ENCODE data around the gene ARFIP1.
A peak's percentile ranks its signal among the peaks of the same experiment; 100 is the strongest.

Gene ARFIP1

DNA sequence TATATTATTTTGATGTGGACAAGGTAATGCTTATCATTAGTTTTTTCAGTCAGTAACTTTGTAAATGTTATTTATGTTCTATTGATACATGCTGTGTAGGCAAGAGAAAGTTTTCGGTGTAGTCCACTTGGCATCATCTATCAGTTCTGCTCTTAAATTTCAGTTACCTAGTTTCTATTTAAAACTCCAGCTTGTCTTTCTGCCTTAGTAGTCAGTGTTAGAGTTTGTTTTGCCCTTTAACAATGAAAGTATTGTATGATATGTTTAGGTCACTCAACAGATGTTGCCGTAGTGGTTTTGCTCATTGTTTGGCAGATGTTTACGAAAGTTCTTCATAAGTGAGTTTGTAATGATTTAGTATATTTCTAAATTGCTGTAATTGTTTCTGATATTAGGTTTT is 121.5 kb downstream of the ARFIP1 start:
- DNase-seq: no peak

DNA sequence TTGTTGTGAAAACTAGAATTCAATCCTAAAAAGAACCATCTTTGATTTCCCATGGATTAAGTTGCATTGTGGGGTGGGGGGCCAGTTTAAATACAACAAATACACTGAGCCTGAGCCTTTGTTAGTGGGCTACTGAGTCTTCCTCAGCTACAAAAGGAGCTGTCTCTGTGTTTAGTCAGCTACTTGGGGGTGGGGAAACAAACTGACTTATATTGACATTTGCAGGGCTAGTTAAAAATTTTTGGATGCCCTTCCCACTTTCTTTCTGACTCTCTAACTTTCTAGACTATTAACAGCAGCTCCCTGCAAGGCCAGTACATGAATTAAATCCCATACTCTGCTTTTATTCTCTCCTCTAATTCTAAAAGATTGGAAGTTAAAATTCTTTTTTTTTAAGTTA is 123.9 kb downstream of the ARFIP1 start:
- no peak for DNase-seq

DNA sequence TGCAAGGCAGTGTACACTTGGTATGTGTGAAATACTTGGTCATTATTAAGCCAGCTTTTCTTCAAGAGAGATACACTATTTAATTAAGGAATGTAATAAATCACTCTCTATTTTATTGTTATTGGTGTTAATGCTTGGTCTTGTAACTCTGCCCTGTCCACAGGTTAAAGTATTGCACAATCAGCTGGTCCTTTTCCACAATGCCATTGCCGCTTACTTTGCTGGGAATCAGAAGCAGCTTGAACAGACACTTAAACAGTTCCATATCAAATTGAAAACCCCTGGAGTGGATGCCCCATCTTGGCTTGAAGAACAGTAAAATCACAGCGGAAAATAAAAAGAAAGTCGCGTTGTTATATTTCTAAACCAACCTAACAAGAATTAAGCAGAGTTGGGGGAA is 130.1 kb downstream of the ARFIP1 start:
- no peak for DNase-seq

DNA sequence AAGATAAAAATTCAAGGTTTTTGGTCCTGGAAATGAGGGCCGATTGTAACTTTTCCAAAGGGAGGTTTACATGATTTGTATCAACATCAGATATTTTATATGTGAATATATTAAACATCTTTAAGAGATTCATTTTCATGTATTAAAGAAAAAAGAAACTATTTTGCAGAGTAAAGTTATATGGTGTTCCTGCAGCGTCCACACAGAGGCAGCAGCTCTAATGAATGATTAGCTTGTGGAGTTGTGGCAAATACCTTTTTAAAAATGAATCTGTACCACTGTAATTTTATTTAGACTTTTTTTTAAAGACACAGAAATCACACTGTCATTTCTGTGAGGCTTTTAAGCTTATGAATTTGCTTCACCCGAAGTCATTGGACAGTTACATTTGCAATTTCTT is 130.8 kb downstream of the ARFIP1 start:
- DNase-seq: no peak

DNA sequence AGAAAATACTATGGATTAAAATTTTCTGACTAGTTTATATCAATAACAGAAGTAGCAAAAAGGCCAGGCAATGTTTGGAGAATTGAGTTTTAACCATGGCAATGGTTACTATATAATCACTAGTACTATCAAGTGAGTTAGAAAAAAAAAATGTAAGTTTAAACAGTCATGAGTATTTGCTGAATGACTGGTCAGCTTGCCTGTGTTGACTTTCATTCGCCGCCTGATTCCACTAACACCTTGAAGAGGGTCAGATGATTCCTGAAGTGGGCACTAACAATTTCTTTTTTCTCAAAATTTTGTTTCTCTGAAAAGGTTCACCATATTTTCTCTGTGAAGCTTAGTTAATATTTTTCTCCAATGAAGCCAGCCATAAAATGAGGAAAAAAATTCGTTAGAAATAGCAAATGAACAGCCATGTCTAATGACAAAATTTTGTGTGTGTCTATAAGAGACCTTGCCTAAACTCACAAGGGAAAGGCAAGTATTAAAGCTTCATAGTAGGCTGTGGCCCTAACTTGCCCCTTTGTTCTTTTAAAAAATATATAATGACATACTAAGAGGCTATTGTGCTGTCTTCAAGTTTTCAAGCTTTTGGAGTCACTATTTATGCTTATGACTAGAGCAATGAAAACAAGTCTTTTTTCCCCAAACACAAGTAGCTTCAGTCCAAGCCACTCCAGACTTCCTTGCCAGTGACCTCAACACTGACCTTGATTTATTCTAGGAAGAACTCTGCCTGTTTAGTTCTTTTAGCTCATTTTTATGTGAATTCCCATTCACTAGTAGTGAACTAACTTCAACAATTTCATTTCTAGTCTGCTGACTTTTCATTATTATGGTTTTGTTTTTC is 138.0 kb downstream of the ARFIP1 start:
- no peak for DNase-seq

DNA sequence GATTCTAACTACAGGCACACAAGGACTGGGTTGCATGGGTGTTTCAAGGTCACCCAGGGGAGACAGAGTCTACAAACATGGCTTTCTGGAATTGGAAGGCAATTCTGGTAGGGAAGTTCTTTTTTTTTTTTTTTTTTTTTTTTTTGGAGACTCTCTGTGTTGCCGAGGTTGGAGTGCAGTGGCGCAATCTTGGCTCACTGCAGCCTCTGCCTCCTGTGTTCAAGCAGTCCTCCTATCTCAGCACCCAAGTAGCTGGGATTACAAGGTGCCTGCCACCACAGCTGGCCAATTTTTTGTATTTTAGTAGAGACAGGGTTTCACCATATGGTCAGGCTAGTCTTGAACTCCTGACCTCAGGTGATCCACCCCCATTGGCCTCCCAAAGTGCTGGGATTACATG is 140.1 kb downstream of the ARFIP1 start:
- DNase-seq: no peak

DNA sequence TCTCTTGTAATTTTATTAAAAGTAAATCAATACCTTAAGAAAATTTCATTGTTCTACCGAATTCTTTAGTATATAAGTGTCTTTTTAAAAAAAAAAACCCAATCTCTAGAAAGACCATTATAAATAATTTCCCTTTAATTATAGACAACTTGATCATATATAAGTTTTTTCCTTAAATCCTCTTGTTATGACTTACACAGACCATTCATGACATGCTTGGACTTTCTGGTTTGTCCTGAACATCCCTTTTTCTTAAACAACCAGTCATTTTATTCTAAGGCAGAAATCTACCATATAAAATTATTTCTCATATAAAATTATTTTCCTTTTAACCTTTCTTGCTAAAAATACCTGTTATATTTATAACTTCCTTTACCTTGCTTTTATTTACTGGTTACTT is 141.0 kb downstream of the ARFIP1 start:
- DNase-seq: no peak

DNA sequence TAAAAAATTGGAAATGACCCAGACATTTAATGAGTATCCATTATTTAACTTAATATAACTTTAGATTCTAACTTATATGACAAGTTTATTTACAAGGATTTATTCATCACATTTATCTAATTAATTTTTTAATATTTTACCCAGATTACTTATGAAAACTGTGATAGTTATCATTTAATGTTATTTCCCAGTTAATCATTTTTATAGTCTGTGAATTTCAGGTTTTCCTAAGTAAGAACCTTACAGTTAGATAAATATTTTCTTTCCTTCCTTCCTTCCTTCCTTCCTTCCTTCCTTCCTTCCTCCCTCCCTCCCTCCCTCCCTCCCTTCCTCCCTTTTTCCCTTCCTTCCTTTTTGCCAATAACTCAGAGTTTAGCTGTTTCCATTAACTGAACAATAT is 141.5 kb downstream of the ARFIP1 start:
- DNase-seq: no peak

DNA sequence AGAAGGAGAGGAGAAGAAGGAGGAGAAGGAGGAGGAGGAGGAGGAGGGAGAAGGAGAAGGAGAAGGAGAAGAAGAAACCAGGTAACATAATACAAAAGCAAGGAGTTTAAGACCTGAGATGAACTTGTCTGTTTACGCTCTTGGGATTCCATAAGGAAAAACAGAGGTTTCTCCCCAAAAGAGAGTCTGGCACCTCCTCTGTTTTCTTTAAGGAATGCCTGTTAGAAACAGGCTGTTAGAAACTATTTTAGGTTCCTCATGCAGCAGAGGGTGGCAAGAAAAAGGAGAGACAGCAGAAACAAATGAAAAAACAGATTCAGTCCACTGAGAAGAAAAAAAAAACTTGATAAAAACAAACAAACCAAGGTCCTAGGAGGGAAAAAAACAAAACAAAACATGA is 146.1 kb downstream of the ARFIP1 start:
- DNase-seq: no peak

DNA sequence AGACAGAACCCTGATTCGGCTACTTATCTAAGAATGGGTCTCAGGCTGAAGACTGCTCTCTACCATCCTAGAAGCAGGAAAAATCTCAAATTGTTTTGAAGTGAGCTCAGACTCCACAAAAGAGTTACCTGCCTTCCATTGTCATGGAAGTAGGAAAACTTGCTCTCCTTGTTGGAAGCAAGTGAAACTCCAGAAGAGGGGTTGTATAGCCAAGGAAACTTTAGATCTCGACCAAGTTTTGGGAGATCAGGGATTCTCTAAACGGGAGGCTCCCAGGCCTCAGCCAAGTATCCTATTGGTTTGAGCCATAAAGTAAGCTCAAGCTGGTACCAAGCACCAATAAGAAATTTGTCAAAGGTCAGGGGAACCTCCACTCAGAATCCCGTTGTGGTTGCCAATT is 147.2 kb downstream of the ARFIP1 start:
- DNase-seq: no peak

DNA sequence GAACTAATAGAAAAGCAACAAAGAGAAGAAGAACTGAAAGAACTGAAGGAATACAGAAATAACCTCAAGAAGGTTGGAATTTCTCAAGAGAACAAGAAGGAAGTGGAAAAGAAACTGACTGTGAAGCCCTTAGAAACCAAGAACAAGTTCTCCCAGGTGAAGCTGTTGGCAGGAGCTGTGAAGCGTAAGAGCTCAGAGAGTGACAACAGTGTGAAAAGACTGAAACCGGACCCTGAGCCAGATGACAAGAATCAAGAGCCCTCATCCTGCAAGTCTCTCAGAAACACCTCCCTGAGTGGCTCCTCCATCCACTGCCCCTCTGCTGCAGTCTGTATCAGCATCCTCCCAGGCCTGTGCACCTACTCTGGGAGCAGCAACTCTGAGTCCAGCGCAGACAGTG is 148.0 kb downstream of the ARFIP1 start:
- DNase-seq: peak; percentile 14

DNA sequence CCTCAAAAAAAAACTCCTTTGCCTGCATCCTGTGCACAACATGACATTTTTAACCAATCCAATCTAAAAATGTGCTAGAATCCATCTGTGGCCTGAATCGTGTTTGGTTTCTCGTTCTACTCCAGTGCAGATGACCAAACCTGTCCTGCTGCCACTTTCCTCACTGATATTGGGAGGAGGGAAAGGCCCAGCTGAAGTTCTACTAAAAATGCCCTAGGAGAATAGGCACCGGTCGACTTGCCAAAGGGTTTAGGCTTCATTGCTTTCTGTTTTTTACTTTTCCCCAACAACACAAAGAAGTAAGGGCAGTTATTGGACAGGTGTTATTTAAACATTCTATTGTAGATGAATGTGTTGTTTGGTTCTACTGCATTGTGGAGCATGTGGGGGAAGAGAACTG is 148.5 kb downstream of the ARFIP1 start:
- no peak for DNase-seq

DNA sequence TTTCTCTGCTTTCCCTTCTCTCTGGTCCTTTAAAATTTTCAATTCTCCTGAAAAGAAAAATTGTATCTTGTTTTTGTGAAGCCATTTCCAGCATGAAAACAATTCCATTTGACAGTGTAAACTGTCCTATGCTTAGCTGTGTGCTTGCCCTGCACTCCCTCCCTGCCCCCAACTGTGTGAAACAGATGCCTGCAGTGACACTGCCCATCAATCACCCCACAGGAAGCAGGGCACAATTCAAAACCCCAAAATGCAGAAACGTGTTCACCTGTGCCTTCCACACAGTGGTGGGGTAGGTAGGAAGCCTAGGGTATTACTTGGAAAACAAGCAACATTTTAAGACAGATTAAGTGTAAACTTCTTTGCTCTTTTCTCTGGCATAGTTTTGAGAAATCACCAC is 150.1 kb downstream of the ARFIP1 start:
- DNase-seq: no peak

DNA sequence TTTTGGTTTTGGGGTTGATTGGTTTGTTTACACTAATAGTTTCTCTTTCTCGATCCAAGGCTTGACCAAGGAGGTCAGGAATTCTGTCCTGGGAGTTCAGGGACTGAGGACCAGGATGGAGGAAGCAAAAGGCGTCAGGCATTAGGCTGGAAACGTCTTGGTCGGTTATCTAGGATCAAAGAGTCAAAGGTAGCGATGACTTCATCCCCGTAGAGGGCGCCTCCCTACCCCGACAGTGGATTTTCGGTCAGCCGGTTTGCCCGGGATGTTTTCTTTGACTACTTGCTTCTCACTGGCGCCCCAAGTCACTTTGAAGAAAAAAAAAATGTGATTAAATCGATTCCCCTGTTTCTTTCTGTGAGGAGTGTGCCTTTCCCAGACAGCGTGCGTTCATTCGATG is 155.4 kb downstream of the ARFIP1 start:
- no peak for DNase-seq

DNA sequence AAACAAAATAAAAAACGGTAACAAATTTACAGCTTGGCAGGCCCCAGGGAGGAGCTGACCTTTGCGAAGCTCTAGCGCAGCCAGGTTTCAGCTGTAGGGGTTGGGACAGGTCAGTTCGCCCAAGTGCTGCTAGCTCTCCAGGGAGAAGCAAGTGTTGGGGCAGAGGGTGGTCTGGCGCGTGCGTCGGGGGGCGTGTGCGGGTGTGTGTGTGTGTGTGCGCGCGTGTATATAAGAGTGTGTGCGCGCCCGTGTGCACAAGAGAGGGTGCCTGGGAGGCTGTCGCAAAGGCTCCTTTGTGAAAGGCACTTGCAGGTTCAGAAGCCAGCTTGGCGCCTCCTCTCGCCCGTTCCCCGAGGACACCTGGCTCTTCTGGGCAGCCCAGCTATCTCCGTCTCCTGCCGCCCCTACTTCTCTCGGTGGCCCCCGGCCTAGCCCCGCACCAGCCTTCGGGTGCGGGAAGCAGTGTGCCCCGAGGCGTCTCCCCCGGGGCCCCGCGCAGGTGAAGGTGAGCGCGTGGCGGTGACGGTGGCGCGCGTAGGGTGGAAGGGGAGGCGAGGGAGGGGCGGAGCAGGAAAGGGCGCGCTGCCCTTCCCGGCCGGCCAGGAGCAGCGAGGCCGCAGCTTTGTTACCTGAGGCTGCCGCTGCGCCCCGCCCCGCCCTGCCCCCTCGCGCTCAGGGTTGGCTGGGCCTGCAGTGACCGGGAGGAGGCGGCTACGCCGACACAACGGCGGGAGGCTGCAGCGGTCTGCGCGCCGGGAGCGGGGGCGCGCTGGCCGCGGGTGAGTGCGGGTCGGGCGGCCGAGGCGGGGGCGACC is 156.1 kb downstream of the ARFIP1 start, which contains the start of gene FHDC1:
Gene FHDC1, plus strand, starts transcription at position 693 of the 815 bp plus-strand sequence. CDS start 6,735 bp downstream, outside the sequence.
- DNase-seq: peak; percentile 85

DNA sequence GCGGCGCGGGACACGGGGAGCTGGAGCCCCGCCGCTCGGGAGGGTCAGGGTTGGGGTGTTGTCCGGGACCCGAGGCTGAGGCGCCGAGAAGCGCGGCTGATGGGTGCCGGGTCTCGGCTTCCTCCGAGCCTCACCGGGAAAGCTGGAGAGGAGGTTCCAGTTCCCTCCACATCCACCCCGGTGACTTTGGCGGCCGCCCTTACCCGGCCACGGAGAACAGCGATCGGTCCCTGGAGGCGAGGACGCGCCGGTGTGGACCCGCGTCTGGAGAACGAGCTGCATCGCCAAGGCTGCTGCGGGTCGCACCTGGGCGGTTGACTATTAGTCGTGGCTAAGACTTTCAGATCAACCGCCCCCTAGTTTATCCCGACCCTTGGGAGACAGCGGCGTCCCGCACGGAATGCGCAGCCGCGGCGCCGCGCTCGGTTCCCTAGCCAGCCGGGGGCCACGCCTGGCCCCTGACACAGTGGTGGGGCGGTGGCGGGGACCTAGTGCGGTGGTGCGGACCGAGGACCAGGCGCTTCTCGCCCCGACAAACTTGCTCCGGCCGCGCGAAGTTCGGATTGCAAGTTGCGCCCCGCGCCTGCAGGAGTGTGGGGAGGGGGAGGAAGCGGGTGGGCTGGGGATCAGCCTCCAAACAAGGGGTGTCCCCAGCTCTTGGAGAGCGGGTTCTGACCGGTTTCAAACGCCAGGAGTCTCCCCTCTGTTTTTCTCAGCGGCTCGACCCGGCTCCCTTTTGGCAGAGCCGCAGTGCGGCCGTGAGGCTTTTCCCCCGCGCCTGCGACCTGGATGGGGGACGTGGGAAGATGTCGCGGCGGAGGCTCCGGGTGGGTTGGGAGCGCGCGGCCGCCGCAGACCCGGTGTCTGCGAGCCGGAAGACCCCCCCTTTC is 156.9 kb downstream of the ARFIP1 start:
- no peak for DNase-seq

DNA sequence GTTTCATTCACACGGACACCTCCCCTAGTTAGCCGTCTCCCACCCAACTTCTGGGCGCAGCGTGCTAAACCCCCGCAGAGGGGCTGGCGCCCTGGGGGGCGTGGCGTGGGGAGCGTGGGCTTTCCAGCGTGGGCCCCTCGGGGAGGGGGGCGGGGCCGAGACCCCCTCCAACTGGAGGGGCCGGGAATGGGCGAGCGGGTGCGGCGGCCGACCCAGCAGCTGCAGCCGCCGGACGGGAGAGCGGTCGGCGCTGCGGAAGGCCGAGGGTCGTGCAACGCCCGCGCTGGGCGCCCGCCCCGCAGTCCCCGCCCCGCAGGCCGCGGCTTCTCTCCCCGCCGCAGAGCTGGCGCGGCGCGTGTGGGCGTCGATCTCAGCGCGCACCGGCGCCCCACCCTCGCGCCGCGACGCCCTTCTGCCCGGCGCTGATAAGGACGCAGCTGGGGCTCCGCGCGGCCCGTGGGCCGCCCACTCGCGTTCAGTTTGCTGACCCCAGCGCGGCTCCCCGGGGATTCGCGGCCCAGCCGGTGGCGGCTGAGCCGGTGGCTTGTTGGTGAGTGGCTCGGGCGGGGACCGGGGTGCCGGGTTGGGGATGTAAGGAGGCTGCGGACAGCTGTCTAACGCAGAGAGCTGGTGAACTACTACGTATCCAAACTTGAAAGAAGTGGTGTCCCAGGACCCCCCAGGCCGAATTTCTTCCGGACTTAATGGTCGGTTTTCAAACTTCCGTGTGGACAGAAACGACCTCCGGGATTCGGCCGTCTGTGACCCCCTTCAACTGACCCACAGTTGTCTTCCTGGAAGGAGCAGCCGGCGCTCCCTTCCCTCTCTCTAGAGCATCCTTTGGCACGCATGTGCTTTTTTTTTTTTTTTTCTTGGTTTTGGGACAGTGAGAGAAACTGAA is 157.8 kb downstream of the ARFIP1 start:
- no peak for DNase-seq

DNA sequence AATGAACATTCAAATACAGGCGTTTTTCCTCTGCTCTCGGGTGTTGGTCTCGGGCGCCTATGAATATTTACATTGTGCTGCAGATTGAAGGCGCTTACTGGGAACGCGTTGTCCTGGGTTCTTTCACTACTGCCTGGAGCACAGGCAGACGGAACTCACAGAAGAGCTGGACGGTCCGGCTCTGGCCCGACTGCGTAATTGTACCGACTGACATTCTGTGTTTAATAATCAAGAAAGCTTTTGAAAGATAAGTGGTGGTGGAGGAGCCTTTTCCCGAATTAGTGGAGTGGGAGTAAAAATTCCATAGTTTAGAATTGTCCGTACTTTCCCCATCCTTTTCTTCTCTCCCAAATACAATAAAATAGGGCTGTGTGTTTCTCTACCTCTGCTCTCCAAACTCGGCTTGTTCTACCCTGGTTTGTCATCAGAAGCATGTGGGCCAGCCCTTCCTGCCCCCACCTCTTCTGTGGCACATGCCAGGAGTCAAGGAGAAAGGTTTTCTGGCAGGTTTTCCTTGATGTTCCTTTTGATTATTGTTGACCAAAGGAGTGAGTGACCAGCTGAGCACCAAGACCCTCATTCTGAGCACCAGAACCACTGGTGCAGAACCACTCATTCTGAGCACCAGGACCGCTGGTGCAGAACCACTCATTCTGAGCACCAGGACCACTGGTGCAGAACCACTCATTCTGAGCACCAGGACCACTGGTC is 158.6 kb downstream of the ARFIP1 start:
- DNase-seq: peak; percentile 79

DNA sequence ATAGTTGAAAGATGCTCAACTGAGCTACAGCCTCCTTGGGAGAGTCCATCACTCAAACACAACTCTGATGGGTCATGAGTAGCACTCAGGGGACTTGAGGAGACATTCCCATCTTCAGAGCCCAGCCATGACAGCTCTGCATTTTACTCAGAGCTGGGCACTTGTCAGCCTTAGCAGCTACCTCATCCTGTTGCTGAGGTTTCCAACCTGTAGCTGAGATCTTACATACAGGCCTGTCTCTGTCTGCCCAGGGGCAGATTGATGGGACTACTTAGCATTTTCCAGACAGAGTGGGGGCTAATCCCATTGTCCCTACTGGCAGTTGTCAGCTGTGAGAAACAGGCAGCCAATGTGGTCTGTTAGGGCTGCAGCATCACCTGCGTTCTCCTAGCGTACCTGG is 159.9 kb downstream of the ARFIP1 start:
- DNase-seq: no peak

DNA sequence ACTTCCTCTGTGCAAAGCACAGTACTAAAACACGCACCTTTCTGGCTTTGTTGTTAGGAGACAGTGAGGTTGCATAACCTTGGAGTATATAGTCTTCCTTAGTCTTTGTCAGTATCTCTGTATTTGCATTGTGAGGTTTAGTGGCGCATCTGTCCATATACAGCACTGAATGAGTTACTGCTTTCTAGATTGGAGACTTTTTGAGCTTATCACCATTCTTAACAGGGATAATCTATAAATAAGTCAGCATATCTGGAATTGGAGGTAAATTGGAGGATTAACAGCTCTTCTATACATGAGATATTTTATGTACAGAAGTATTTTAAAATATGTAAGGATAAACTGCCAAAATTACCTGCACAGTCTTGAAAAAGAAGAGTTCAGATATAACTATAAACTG is 160.7 kb downstream of the ARFIP1 start:
- no peak for DNase-seq

DNA sequence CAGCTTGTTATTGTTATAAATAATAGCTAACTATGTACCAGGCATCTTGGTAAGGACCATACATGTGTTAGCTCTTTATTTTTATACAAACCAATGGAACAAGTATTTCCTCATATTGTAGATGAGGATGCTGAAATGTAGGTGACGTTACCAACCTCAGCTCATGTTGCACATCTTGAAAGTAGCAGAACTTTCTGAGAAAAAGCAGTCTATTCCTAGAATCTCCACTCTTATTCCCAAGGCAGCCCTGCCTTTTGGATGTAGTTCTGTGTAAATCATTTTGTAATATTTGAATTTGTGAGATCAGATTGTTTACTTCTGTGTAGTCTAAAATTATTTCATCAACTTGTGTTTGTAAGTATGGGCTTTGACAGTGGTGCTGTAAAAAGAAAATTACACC is 161.7 kb downstream of the ARFIP1 start:
- DNase-seq: no peak
